Measurements from ENCODE around the gene NOC4L. TPM values are rescaled to one million over a fixed set of nuclear protein-coding genes. Genes with fewer than 3 reads are reported as not detected.

NOC4L gene
- total RNA-seq (2012; rRNA removed), result 5.2 and 6.1 TPM in 2 replicates
- 13.4 and 17.0 TPM in 2 replicates for polyA plus RNA-seq (2012; rRNA removed)
- polyA plus RNA-seq (2012; cell fraction: cytosol; rRNA removed), result 12.0 and 16.4 TPM in 2 replicates
- polyA plus RNA-seq (2012; cell fraction: nucleus; rRNA removed; ENCODE audit: low replicate concordance), result 12.2 and 32.5 TPM in 2 replicates
- percentile 49 among the genes with signal in this experiment for Bru-seq, nascent RNA
- percentile 52 among the genes with signal in this experiment for BruChase-seq, experiment 1, labeled RNA remaining after a 6-hour chase
- BruChase-seq, experiment 2, labeled RNA remaining after a 2-hour chase, result percentile 49 among the genes with signal in this experiment
- long read RNA-seq, transcript NOC4L-201 (15 exons, 1,632 nt), result major isoform, 10 of 16 reads
- long read RNA-seq, partial matches to known transcripts, result 4 of 16 reads
- long read RNA-seq, other reads (novel, unspliced or antisense), result 2 of 16 reads

DNA sequence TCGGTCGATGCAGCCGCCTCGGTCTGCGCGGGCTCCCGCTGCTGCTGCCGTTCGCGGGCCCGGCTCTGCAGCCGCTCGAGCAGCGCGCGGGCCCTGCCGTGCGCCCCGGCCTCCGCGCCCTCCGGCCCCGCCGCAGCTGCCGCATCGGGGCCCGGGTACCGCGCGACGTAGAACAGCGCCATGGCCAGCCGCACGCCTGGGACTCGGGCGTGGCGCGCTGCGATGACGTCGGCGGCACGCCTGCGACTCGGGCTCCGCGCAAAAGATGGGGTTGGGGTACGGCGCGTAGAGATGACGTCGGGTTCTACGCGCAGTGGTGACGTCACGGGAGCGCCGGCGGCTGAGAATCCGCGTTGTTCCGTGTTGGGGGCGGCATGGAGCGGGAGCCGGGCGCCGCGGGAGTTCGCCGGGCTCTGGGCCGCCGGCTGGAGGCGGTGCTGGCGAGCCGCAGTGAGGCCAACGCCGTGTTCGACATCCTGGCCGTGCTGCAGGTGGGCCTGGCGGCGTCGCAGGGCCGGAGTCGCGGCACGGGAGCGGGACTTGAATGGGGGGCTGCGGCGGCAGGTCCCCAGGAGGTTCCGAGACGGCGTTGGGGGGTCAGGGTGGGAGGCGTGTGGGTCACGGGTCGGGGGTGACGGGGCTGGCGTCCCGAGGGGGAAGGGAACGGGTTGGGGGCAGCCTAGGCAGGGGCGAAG lies at the start of gene NOC4L, which contains the start of gene DDX51:
Gene NOC4L (plus strand): TSS at position 343 of the 695 bp plus-strand sequence. CDS start 32 bp downstream, at position 375.
Gene DDX51 (minus strand): TSS at position 205 of the 695 bp plus-strand sequence. CDS start 23 bp downstream, at position 182.
- intact Hi-C loops (cut with micrococcal nuclease), result no loop called here
- TF ChIP-seq POLR2A (IDR thresholded peaks at IDR 0.05; ENCODE audit: low read depth, low read length) (peak; percentile 62), RCOR1 (IDR thresholded peaks at IDR 0.05; ENCODE audit: insufficient replicate concordance, low read length) (no peak), CHD1 (IDR thresholded peaks at IDR 0.05; ENCODE audit: low read depth, low read length) (no peak), MXI1 (IDR thresholded peaks at IDR 0.05; ENCODE audit: borderline replicate concordance, low read depth, low read length) (peak; percentile 100), RAD21 (IDR thresholded peaks at IDR 0.05; ENCODE audit: low read length) (no peak), MAZ (IDR thresholded peaks at IDR 0.05; ENCODE audit: borderline replicate concordance, low read depth, low read length) (peak; percentile 98), NFE2L2 (IDR thresholded peaks at IDR 0.05; ENCODE audit: low read depth, low read length) (no peak; the same call in none of the 2 replicates), FOS (IDR thresholded peaks at IDR 0.05; ENCODE audit: low read depth, low read length) (peak; percentile 28; the same call in 1 of the 2 replicates), RFX5 (IDR thresholded peaks at IDR 0.05; ENCODE audit: low read depth, low read length) (no peak), SMC3 (IDR thresholded peaks at IDR 0.05; ENCODE audit: low read depth, low read length) (no peak; the same call in 1 of the 2 replicates), CEBPB (IDR thresholded peaks at IDR 0.05; ENCODE audit: low read depth, low read length) (no peak), MAFK (IDR thresholded peaks at IDR 0.05; ENCODE audit: low read depth, low read length) (no peak)
- TF ChIP-seq, protein P1, sequence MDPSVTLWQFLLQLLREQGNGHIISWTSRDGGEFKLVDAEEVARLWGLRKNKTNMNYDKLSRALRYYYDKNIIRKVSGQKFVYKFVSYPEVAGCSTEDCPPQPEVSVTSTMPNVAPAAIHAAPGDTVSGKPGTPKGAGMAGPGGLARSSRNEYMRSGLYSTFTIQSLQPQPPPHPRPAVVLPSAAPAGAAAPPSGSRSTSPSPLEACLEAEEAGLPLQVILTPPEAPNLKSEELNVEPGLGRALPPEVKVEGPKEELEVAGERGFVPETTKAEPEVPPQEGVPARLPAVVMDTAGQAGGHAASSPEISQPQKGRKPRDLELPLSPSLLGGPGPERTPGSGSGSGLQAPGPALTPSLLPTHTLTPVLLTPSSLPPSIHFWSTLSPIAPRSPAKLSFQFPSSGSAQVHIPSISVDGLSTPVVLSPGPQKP (IDR thresholded peaks at IDR 0.05; ENCODE audit: borderline replicate concordance, low read depth, low read length), result no peak
- TF ChIP-seq, protein P2, sequence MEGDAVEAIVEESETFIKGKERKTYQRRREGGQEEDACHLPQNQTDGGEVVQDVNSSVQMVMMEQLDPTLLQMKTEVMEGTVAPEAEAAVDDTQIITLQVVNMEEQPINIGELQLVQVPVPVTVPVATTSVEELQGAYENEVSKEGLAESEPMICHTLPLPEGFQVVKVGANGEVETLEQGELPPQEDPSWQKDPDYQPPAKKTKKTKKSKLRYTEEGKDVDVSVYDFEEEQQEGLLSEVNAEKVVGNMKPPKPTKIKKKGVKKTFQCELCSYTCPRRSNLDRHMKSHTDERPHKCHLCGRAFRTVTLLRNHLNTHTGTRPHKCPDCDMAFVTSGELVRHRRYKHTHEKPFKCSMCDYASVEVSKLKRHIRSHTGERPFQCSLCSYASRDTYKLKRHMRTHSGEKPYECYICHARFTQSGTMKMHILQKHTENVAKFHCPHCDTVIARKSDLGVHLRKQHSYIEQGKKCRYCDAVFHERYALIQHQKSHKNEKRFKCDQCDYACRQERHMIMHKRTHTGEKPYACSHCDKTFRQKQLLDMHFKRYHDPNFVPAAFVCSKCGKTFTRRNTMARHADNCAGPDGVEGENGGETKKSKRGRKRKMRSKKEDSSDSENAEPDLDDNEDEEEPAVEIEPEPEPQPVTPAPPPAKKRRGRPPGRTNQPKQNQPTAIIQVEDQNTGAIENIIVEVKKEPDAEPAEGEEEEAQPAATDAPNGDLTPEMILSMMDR (conservative IDR thresholded peaks at IDR 0.05; ENCODE audit: low read depth, low read length), result peak; percentile 7; the same call in 1 of the 2 replicates

More for the DNA sequence above, at the start of gene NOC4L, which contains the start of gene DDX51:
- H3K27me3 ChIP-seq (ENCODE audit: control insufficient read depth, insufficient read depth, low read length), result no peaks in the 10 kb centered on the region
- H4K5ac ChIP-seq (ENCODE audit: low read depth, low read length), result no peak within 1 kb of the TSS
- ATAC-seq (ENCODE audit: low read depth) (peak; percentile 94), DNase-seq (peak; percentile 93)
- peak within 1 kb of the TSS; percentile 72 for H3K4ac ChIP-seq (ENCODE audit: low read depth, low read length)
- H3K4me1 ChIP-seq (ENCODE audit: control insufficient read depth, insufficient read depth, low read length), result peaks cover 9% of the 10 kb centered on the region
- H2BK15ac ChIP-seq (ENCODE audit: low read depth, low read length), result no peak within 1 kb of the TSS
- H2AK9ac ChIP-seq (replicated peaks; ENCODE audit: low read depth, low read length, poor library complexity), result peak within 1 kb of the TSS; percentile 92
- peaks cover 40% of the 10 kb centered on the region for H3K36me3 ChIP-seq (ENCODE audit: control insufficient read depth, insufficient read depth, low read length)
- H2BK20ac ChIP-seq (ENCODE audit: low read depth, low read length), result no peak within 1 kb of the TSS
- no peak within 1 kb of the TSS for H2BK120ac ChIP-seq (ENCODE audit: low read depth, low read length)
- H2AFZ ChIP-seq (replicated peaks; ENCODE audit: low read length, poor library complexity), result peak within 1 kb of the TSS; percentile 99
- H3K4me3 ChIP-seq (ENCODE audit: insufficient read depth, low read depth, low read length), result peak within 1 kb of the TSS; percentile 95
- H2BK5ac ChIP-seq (ENCODE audit: low read depth, low read length, poor library complexity, severe bottlenecking), result peak within 1 kb of the TSS; percentile 56
- no peak within 1 kb of the TSS for H3K18ac ChIP-seq (ENCODE audit: low read depth, low read length)
- in situ Hi-C loops (cut with MboI; ENCODE audit: low sequenced_read_pairs), result no loop called here
- dilution Hi-C loops (cut with HindIII; ENCODE audit: low sequenced_read_pairs, unreplicated experiment), result no loop called here
- ChIA-PET CTCF (no interaction called here), POLR2A (ENCODE audit: unreplicated experiment) (no interaction called here)
- no peak within 1 kb of the TSS for H3K56ac ChIP-seq (ENCODE audit: extremely low read depth, insufficient read depth, low read length)
- no peak within 1 kb of the TSS for H3K14ac ChIP-seq (replicated peaks; ENCODE audit: low read depth, low read length)
- H3K4me2 ChIP-seq (ENCODE audit: low read depth, low read length), result peak within 1 kb of the TSS; percentile 98
- peaks cover 5% of the 10 kb centered on the region; the same call in 1 of the 2 replicates for H4K20me1 ChIP-seq (ENCODE audit: insufficient read depth, low read length)
- peak within 1 kb of the TSS; percentile 71; the same call in 1 of the 2 replicates for H3K27ac ChIP-seq (ENCODE audit: insufficient read depth, low read length)
- H3K23ac ChIP-seq (ENCODE audit: low read depth, low read length), result no peak within 1 kb of the TSS
- H3K9me1 ChIP-seq (ENCODE audit: insufficient read depth, low read length), result 0 out of 2 replicates have a peak, but pooled peaks cover 3% of the 10 kb centered on the region
- H3K79me1 ChIP-seq (ENCODE audit: low read depth in 1 of 2, low read length in 2 of 2), result peaks cover 13 to 40% of the 10 kb centered on the region in 2 experiments
- H3K9me3 ChIP-seq (ENCODE audit: control insufficient read depth, insufficient read depth, low read length), result no peaks in the 10 kb centered on the region
- H4K8ac ChIP-seq (ENCODE audit: low read depth in 2 of 2, low read length in 2 of 2), result peak within 1 kb of the TSS in 1 of 2 experiments; percentile 87; a peak in 2 of 4 replicates
- H4K91ac ChIP-seq (ENCODE audit: insufficient read depth, low read depth, low read length), result no peak within 1 kb of the TSS; the same call in 1 of the 2 replicates
- 0% methylated on average over 54 of the region's 100 CpGs; no CpG with 5 or more reads in 1 of the 2 experiments for WGBS, 2 experiments (ENCODE audit: extremely low coverage in 2 of 2, insufficient read length in 1 of 2)
- no TSS peak for BruUV-seq (replicated peaks)
- H2AK5ac ChIP-seq (ENCODE audit: low read depth, low read length), result 0 out of 2 replicates have a peak within 1 kb of the TSS, but pooled peaks have one; percentile 36
- peak within 1 kb of the TSS; percentile 86 for H3K9ac ChIP-seq (ENCODE audit: low read depth, low read length)
